ENCODE measurements around the gene ZCCHC7. TPM values are rescaled to one million over a fixed set of nuclear protein-coding genes. Genes with fewer than 3 reads are reported as not detected.
"Not testable (repeated sequence)": the region's sequence is repeated elsewhere in the genome, so short reads cannot be mapped to it uniquely, and the experiment has no call there.

The ZCCHC7 gene
- total RNA-seq, 1 donor from 2014 or later: 27.8 TPM

GRCh38 chr9:37107701-37108100 is 12.7 kb upstream of the ZCCHC7 start:
- DNase-seq (ENCODE audit: low spot score in 2 of 2, unreplicated experiment in 2 of 2): no peak
- peaks cover 24% of the 10 kb centered on the region for H3K27me3 Mint-ChIP-seq (ENCODE audit: low read depth)
- no peaks in the 10 kb centered on the region for H3K4me1 Mint-ChIP-seq
- no peak overlapping the region for H3K27ac Mint-ChIP-seq
- H3K9me3 Mint-ChIP-seq: peaks cover 4% of the 10 kb centered on the region
- no peaks in the 10 kb centered on the region for H3K36me3 Mint-ChIP-seq
- H3K4me3 Mint-ChIP-seq: no peak overlapping the region
- TF ChIP-seq, protein P1, sequence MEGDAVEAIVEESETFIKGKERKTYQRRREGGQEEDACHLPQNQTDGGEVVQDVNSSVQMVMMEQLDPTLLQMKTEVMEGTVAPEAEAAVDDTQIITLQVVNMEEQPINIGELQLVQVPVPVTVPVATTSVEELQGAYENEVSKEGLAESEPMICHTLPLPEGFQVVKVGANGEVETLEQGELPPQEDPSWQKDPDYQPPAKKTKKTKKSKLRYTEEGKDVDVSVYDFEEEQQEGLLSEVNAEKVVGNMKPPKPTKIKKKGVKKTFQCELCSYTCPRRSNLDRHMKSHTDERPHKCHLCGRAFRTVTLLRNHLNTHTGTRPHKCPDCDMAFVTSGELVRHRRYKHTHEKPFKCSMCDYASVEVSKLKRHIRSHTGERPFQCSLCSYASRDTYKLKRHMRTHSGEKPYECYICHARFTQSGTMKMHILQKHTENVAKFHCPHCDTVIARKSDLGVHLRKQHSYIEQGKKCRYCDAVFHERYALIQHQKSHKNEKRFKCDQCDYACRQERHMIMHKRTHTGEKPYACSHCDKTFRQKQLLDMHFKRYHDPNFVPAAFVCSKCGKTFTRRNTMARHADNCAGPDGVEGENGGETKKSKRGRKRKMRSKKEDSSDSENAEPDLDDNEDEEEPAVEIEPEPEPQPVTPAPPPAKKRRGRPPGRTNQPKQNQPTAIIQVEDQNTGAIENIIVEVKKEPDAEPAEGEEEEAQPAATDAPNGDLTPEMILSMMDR (IDR thresholded peaks at IDR 0.05; ENCODE audit: unreplicated experiment): no peak

GRCh38 chr9:37114442-37114841 is 5.9 kb upstream of the ZCCHC7 start:
- not testable (repeated sequence) for DNase-seq (ENCODE audit: low spot score in 2 of 2, unreplicated experiment in 2 of 2); H3K4me1 Mint-ChIP-seq; H3K27ac Mint-ChIP-seq; H3K36me3 Mint-ChIP-seq; H3K4me3 Mint-ChIP-seq; H3K9me3 Mint-ChIP-seq
- H3K27me3 Mint-ChIP-seq (ENCODE audit: low read depth): peaks cover 23% of the 10 kb centered on the region

- H3K4me3 Mint-ChIP-seq: no peak overlapping the region
- DNase-seq (ENCODE audit: low spot score in 2 of 2, unreplicated experiment in 2 of 2): no peak
- peaks cover 2% of the 10 kb centered on the region for H3K36me3 Mint-ChIP-seq
- H3K9me3 Mint-ChIP-seq: peaks cover 3% of the 10 kb centered on the region
- H3K27me3 Mint-ChIP-seq (ENCODE audit: low read depth): peaks cover 11% of the 10 kb centered on the region
- TF ChIP-seq, protein P1 (IDR thresholded peaks at IDR 0.05; ENCODE audit: unreplicated experiment): no peak
- H3K27ac Mint-ChIP-seq: no peak overlapping the region
- H3K4me1 Mint-ChIP-seq: peaks cover 16% of the 10 kb centered on the region
Observed at GRCh38 chr9:37117956-37118355, 2.4 kb upstream of the ZCCHC7 start.

DNA sequence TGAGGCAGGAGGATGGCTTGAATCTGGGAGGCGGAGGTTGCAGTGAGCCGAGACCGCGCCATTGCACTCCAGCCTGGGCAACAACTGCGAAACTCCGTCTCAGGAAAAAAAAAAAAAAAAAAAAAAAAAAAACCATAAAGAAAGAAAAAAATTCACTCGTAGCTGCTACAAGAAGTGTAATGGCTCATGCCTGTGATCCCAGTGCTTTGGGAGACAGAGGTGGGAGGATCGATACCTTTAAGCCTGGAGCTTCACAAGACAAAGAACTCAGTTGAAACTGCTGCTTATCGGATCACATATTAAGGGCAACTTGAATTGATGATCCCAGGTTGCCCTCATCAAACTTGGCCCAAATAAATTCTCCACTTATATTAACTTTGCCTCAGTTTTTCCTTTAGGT is 1.0 kb upstream of the ZCCHC7 start:
- TF ChIP-seq, protein P1 (IDR thresholded peaks at IDR 0.05; ENCODE audit: unreplicated experiment): no peak
- Mint-ChIP-seq H3K4me3 (no peak overlapping the region), H3K27ac (no peak overlapping the region)

DNA sequence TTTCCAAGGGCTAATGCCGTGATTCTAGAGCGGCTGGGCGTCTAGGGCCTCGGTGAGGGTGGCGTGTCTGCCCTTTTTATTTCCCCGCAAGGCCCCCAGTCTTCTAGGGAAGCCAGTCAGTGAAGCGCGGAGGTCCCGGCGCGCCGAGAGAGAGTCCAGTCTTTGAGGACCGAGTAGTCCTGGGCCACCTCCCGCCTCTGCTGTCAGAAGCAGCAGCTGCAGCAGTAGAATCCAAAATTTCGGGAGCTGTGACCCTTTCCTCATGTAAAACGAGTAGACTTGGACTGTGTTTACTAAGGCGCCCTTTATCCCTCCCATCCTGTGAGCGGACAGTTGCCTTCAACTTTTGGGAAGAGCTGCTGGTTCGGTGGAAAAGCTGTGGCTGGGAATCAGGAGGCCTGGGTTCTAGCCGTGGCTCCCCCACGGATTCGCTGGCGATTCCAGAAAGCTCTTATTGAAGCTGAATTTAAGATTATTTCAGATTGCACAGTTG is 515 bp downstream of the ZCCHC7 start:
- DNase-seq (ENCODE audit: low spot score in 2 of 2, unreplicated experiment in 2 of 2); H3K36me3 Mint-ChIP-seq; H3K27me3 Mint-ChIP-seq (ENCODE audit: low read depth); H3K9me3 Mint-ChIP-seq: not testable (repeated sequence)
- peaks cover 16% of the 10 kb centered on the region for H3K4me1 Mint-ChIP-seq
- H3K27ac Mint-ChIP-seq: peak overlapping the region; percentile 98
- H3K4me3 Mint-ChIP-seq: peak overlapping the region; percentile 90

More for the DNA sequence above, 1.0 kb upstream of the ZCCHC7 start:
- Mint-ChIP-seq H3K4me1 (peaks cover 16% of the 10 kb centered on the region), H3K27me3 (ENCODE audit: low read depth) (peaks cover 3% of the 10 kb centered on the region), H3K36me3 (peaks cover 2% of the 10 kb centered on the region), H3K9me3 (peaks cover 3% of the 10 kb centered on the region)
- no peak for DNase-seq (ENCODE audit: low spot score in 2 of 2, unreplicated experiment in 2 of 2)

DNA sequence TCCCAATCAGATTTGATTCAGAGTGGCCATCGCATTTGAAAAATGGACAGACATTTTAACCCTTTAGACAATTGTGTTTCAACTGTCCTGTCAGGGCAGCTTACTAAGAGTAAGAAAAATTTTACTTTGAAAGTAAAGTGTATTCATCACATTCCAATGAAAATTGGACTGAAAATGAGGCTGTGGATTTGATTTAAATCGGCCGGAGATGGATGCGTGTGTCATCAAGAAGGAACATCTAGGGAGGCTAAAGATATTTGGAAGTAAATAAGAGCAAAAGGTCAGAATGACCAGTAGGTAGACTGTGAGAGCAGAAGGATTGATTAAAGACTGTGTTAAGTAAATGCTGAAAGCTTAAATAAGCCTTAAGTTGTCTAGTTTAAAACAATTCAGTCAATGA is 1.5 kb downstream of the ZCCHC7 start:
- Mint-ChIP-seq H3K27me3 (ENCODE audit: low read depth) (peaks cover 2% of the 10 kb centered on the region), H3K27ac (no peak overlapping the region), H3K4me1 (peaks cover 16% of the 10 kb centered on the region), H3K36me3 (peaks cover 2% of the 10 kb centered on the region), H3K9me3 (peaks cover 3% of the 10 kb centered on the region), H3K4me3 (peak overlapping the region; percentile 90)
- TF ChIP-seq, protein P1 (IDR thresholded peaks at IDR 0.05; ENCODE audit: unreplicated experiment): no peak
- DNase-seq (ENCODE audit: low spot score in 2 of 2, unreplicated experiment in 2 of 2): no peak

Measured in mesothelial cell of epicardium (in vitro differentiated cells).